Pancreas (tissue), 10 donors: ENCODE results near the gene DDX27. TPM values are rescaled to one million over a fixed set of nuclear protein-coding genes. Genes with fewer than 3 reads are reported as not detected.

ENCODE experiments used
- ATAC-seq, 4 donors: fragments of 200-7000 bp; cut with Tn5 transposase; one replicate each; pipeline versions ENCODE4 v1.8.0 to v1.9.1; 2020; ENCODE audit warnings: mild to moderate bottlenecking in 4 of 4, moderate library complexity in 4 of 4
- DNase-seq, 6 donors: peaks; one replicate each; pipeline ENCODE4 v3.0.0-alpha.2; 2020
- FAIRE-seq: peaks from 2 replicates; lab custom pipeline; 2012; peaks lifted over from hg19 to GRCh38; lab: Jason Lieb, UNC
- H3K27ac ChIP-seq, 4 donors: fragments of 200-600 bp; sonication (generic); 1 replicate in 3 of 4; 2 replicates in 1 of 4; pipeline versions ENCODE4 v1.5.0 to v1.8.0; 2020
- H3K27me3 ChIP-seq, 4 donors: fragments of 200-600 bp; one replicate each; pipeline ENCODE4 v1.8.0; 2021
- H3K36me3 ChIP-seq, 3 donors: fragments of 200-600 bp; sonication (generic) in 1 of 3; one replicate each; pipeline versions ENCODE4 v1.5.0 to v1.8.0; 2020 to 2021
- H3K4me1 ChIP-seq, 3 donors: fragments of 200-600 bp; one replicate each; pipeline ENCODE4 v1.8.0; 2021
- H3K4me3 ChIP-seq, 4 donors: fragments of 200-600 bp; sonication (generic) in 2 of 4; one replicate each; pipeline versions ENCODE4 v1.5.0 to v1.8.0; 2020 to 2021
- H3K9me3 ChIP-seq, 4 donors: fragments of 200-600 bp; one replicate each; pipeline ENCODE4 v1.8.0; 2021
- WGBS, 2 donors: extraction: QIAGEN DNeasy Blood & Tissue Kit; methylation state at CpG; one replicate each; pipeline ENCODE4 v1.1.7; 2013; 5-methylcytosine and 5-hydroxymethylcytosine counted together
- intact Hi-C, 3 donors: fragments of 100-400 bp; cut with DNase I; formaldehyde crosslinking; loops; one replicate each; pipeline versions ENCODE4 v1.11.1 to v1.14.2; 2022
- polyA plus RNA-seq, 2 donors: library from polyadenylated mRNA; stranded (reverse); fragments of 200-250 nt; gene quantifications; one replicate each; pipeline ENCODE4 v1.2.3, GENCODE V29; 2013
- total RNA-seq, 6 donors: library from RNA; stranded (reverse); fragmentation: NEBNext Ultra II Directional in 4 of 6; extraction: Animal tissue kit (Norgen Biotek cat#: 25700) in 4 of 6; gene quantifications; one replicate each; pipeline versions ENCODE4 v1.2.1 to v1.2.4, GENCODE V29; 2021 to 2023
- TF ChIP-seq, protein P1 (sequence below), 4 donors: fragments of 200-600 bp; sonication (generic) in 3 of 4; IDR thresholded peaks; one replicate each; pipeline versions ENCODE4 v1.5.0 to v1.8.0; 2021; ENCODE audit warnings: antibody characterized with exemption in 4 of 4
- donor health status: healthy with polysubstance abuse.
- donor health status: DM: no; HTN: no; CAD: no; lungs with moderate emphysema.
- donor health status: DM: no; HTN: no; CAD: no.
- donor health status: control.
- donor health status: control.
- donor health status: Bipolar disorder and iron deficiency.
- donor health status: DM: yes; HTN: yes; CAD: no.
- donor health status: DM: no; HTN: no; CAD: no.
- donor health status: DM: no; HTN: no; CAD: no.
- donor health status: DM: yes; HTN: yes; CAD: no.

DDX27 gene
- total and polyA plus RNA-seq, 8 donors = 12.0 to 33.0 (median 17.4) TPM

- FAIRE-seq (no peak), ATAC-seq (no peak), DNase-seq (no peak)
- intact Hi-C loops = no loop called here
- WGBS, 2 donors = 91 to 94% methylated on average over 2 of the region's 2 CpGs
- Histone ChIP-seq H3K9me3 (no peaks in the 10 kb centered on the region), H3K36me3 (peaks cover 8 to 80% (median 22%) of the 10 kb centered on the region in 3 donors), H3K4me1 (no peaks in the 10 kb centered on the region), H3K4me3 (no peak overlapping the region), H3K27ac (no peak overlapping the region), H3K27me3 (no peaks in the 10 kb centered on the region)
- TF ChIP-seq, protein P1, sequence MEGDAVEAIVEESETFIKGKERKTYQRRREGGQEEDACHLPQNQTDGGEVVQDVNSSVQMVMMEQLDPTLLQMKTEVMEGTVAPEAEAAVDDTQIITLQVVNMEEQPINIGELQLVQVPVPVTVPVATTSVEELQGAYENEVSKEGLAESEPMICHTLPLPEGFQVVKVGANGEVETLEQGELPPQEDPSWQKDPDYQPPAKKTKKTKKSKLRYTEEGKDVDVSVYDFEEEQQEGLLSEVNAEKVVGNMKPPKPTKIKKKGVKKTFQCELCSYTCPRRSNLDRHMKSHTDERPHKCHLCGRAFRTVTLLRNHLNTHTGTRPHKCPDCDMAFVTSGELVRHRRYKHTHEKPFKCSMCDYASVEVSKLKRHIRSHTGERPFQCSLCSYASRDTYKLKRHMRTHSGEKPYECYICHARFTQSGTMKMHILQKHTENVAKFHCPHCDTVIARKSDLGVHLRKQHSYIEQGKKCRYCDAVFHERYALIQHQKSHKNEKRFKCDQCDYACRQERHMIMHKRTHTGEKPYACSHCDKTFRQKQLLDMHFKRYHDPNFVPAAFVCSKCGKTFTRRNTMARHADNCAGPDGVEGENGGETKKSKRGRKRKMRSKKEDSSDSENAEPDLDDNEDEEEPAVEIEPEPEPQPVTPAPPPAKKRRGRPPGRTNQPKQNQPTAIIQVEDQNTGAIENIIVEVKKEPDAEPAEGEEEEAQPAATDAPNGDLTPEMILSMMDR (IDR thresholded peaks at IDR 0.05) = no peak
Observed at GRCh38 chr20:49259799-49260198, 40.6 kb downstream of the DDX27 start.

DNA sequence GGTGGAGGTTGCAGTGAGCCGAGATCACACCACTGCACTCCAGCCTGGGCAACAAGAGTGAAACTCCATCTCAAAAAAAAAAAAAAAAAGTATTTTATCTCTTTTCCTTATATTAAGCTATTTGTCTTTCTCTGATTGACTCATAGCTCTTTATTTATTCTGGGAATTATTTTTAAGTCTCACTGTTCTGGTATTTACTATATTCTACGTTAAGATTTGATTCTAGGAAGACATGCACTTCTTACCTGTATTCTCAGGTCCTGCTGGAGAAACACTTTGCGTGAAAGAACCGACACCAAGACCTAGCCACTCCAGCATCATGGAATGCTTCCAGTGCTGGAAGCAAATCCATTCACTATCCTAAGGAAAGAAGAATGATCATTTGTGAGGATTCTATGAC, 41.0 kb downstream of the DDX27 start:
- FAIRE-seq = no peak
- WGBS, 2 donors = 85 to 89% methylated on average over 4 of the region's 4 CpGs
- TF ChIP-seq, protein P1 (IDR thresholded peaks at IDR 0.05) = no peak
- Histone ChIP-seq H3K27me3 (no peaks in the 10 kb centered on the region), H3K9me3 (no peaks in the 10 kb centered on the region), H3K27ac (no peak overlapping the region), H3K4me3 (no peak overlapping the region), H3K4me1 (no peaks in the 10 kb centered on the region), H3K36me3 (peaks cover 8 to 81% (median 23%) of the 10 kb centered on the region in 3 donors)
- intact Hi-C loops = no loop called here
- ATAC-seq = no peak
- DNase-seq = no peak

GRCh38 chr20:49261173-49261572, 42.0 kb downstream of the DDX27 start:
- no peak overlapping the region for H3K4me3 ChIP-seq
- peaks cover 0 to 3% (median 2%) of the 10 kb centered on the region in 3 donors for H3K4me1 ChIP-seq
- WGBS, 2 donors = 96 to 97% methylated on average over 3 of the region's 3 CpGs
- H3K9me3 ChIP-seq = no peaks in the 10 kb centered on the region
- H3K36me3 ChIP-seq = peaks cover 8 to 72% (median 15%) of the 10 kb centered on the region in 3 donors
- no peak overlapping the region for H3K27ac ChIP-seq
- TF ChIP-seq, protein P1 (IDR thresholded peaks at IDR 0.05) = no peak
- no peak for ATAC-seq
- intact Hi-C loops = no loop called here
- no peak for FAIRE-seq
- H3K27me3 ChIP-seq = no peaks in the 10 kb centered on the region
- no peak for DNase-seq

GRCh38 chr20:49262444-49262843, 43.2 kb downstream of the DDX27 start:
- H3K9me3 ChIP-seq = no peaks in the 10 kb centered on the region
- TF ChIP-seq, protein P1 (IDR thresholded peaks at IDR 0.05) = no peak
- peaks cover 8 to 59% (median 9%) of the 10 kb centered on the region in 3 donors for H3K36me3 ChIP-seq

GRCh38 chr20:49267327-49267726, 48.1 kb downstream of the DDX27 start:
- FAIRE-seq (no peak), ATAC-seq (no peak), DNase-seq (no peak)
- H3K4me1 ChIP-seq = peaks cover 0 to 16% (median 11%) of the 10 kb centered on the region in 3 donors
- TF ChIP-seq, protein P1 (IDR thresholded peaks at IDR 0.05) = no peak
- H3K9me3 ChIP-seq = no peaks in the 10 kb centered on the region
- peaks cover 0 to 34% (median 4%) of the 10 kb centered on the region in 3 donors for H3K36me3 ChIP-seq
- H3K27me3 ChIP-seq = no peaks in the 10 kb centered on the region
- H3K27ac ChIP-seq = no peak overlapping the region
- intact Hi-C loops = no loop called here
- 75% methylated on average over 4 of the region's 4 CpGs for WGBS, 2 donors
- H3K4me3 ChIP-seq = no peak overlapping the region

More at GRCh38 chr20:49262444-49262843, 43.2 kb downstream of the DDX27 start:
- ATAC-seq = no peak
- Histone ChIP-seq H3K27me3 (no peaks in the 10 kb centered on the region), H3K27ac (no peak overlapping the region), H3K4me1 (peaks cover 0 to 9% (median 5%) of the 10 kb centered on the region in 3 donors), H3K4me3 (no peak overlapping the region)
- DNase-seq = no peak
- intact Hi-C loops = no loop called here
- 95 to 100% methylated on average over 1 of the region's 1 CpG for WGBS, 2 donors
- FAIRE-seq = no peak
